OCI-LY1 (cell line): ENCODE data around the gene TJP3.
A peak's percentile ranks its signal among the peaks of the same experiment; 100 is the strongest.
"Not testable (repeated sequence)": the region's sequence is repeated elsewhere in the genome, so short reads cannot be mapped to it uniquely, and the experiment has no call there.

Experiments used
- H2AFZ ChIP-seq: fragments of 200-600 bp; sonication (generic), shearing (Covaris generic); 2 replicates; pipeline ENCODE4 v1.6.0; 2014; ENCODE audit warnings: antibody characterized with exemption, mild to moderate bottlenecking, low read length
- H3F3A ChIP-seq: fragments of 200-600 bp; sonication (generic), shearing (Covaris generic); 2 replicates; pipeline ENCODE4 v1.6.0; 2014; ENCODE audit warnings: mild to moderate bottlenecking, antibody characterized with exemption, low read length, moderate library complexity; ENCODE audit not compliant: insufficient read depth
- H3K27ac ChIP-seq: fragments of 200-600 bp; sonication (generic); 2 replicates; pipeline ENCODE4 v1.5.1; 2014; ENCODE audit warnings: low read length, mixed run types, mild to moderate bottlenecking, low read depth; ENCODE audit not compliant: poor library complexity, severe bottlenecking
- H3K27me3 ChIP-seq: fragments of 200-600 bp; sonication (generic); 2 replicates; pipeline ENCODE4 v1.6.0; 2014; ENCODE audit warnings: antibody characterized with exemption, mild to moderate bottlenecking, low read length, moderate library complexity; ENCODE audit not compliant: insufficient read depth
- H3K36me3 ChIP-seq: fragments of 200-600 bp; sonication (generic); 2 replicates; pipeline ENCODE4 v1.6.1; 2014; ENCODE audit warnings: mild to moderate bottlenecking, antibody characterized with exemption, low read length, moderate library complexity, mixed read lengths; ENCODE audit not compliant: insufficient read depth
- H3K4me1 ChIP-seq: fragments of 200-600 bp; sonication (generic); 2 replicates; pipeline ENCODE4 v1.5.1; 2014; ENCODE audit warnings: mild to moderate bottlenecking, low read length, moderate library complexity; ENCODE audit not compliant: insufficient read depth, severe bottlenecking
- H3K4me2 ChIP-seq: fragments of 200-600 bp; sonication (generic), shearing (Covaris generic); 2 replicates; pipeline ENCODE4 v1.6.1; 2014; ENCODE audit warnings: low read length
- H3K4me3 ChIP-seq: fragments of 200-600 bp; sonication (generic); 2 replicates; pipeline ENCODE4 v1.5.1; 2014; ENCODE audit warnings: low read length, low read depth, mild to moderate bottlenecking, mixed read lengths; ENCODE audit not compliant: poor library complexity, severe bottlenecking
- H3K79me2 ChIP-seq: fragments of 200-600 bp; shearing (Covaris generic); 2 replicates; pipeline ENCODE4 v1.6.1; 2016; ENCODE audit warnings: mixed run types, low read length, mixed read lengths; ENCODE audit not compliant: insufficient read depth
- H3K9ac ChIP-seq: fragments of 200-600 bp; sonication (generic), shearing (Covaris generic); 2 replicates; pipeline ENCODE4 v1.6.1; 2014; ENCODE audit warnings: mild to moderate bottlenecking, low read length, mixed read lengths
- H3K9me2 ChIP-seq: fragments of 200-600 bp; sonication (generic), shearing (Covaris generic); 2 replicates; pipeline ENCODE4 v1.6.1; 2014; ENCODE audit warnings: low read depth, mild to moderate bottlenecking, low read length, mixed read lengths
- H3K9me3 ChIP-seq: fragments of 200-600 bp; shearing (Covaris generic); 2 replicates; pipeline ENCODE4 v1.6.1; 2014; ENCODE audit warnings: low read length, mixed read lengths
- H4K20me1 ChIP-seq: fragments of 200-600 bp; sonication (generic), shearing (Covaris generic); 2 replicates; pipeline ENCODE4 v1.6.0; 2016; ENCODE audit warnings: mild to moderate bottlenecking, low read length; ENCODE audit not compliant: insufficient read depth
- CTCF ChIP-seq: fragments of 200-600 bp; sonication (generic), shearing (Covaris generic); IDR thresholded peaks from 2 replicates; pipeline ENCODE4 v1.5.1; 2017; ENCODE audit warnings: mild to moderate bottlenecking, antibody characterized with exemption, low read length, moderate library complexity, mixed read lengths
- EZH2 ChIP-seq: fragments of 200-600 bp; sonication (generic), shearing (Covaris generic); IDR thresholded peaks from 2 replicates; pipeline ENCODE4 v1.8.0; 2017; ENCODE audit warnings: borderline replicate concordance, mixed run types, mild to moderate bottlenecking, antibody characterized with exemption, low read length, moderate library complexity, mixed read lengths

Gene TJP3

GRCh38 chr19:3663838-3664237 is 44.3 kb upstream of the TJP3 start:
- no peak overlapping the region for H3K4me2 ChIP-seq
- H2AFZ ChIP-seq, result no peak overlapping the region
- no peak overlapping the region for H3K9ac ChIP-seq
- peaks cover 4% of the 10 kb centered on the region; the same call in 1 of the 2 replicates for H3K27me3 ChIP-seq
- H3K27ac ChIP-seq, result no peak overlapping the region
- no peak for TF ChIP-seq CTCF
- peaks cover 23% of the 10 kb centered on the region for H3K4me1 ChIP-seq
- H3K9me2 ChIP-seq, result no peaks in the 10 kb centered on the region
- H3K36me3 ChIP-seq, result no peaks in the 10 kb centered on the region; the same call in 1 of the 2 replicates
- no peaks in the 10 kb centered on the region for H3K79me2 ChIP-seq
- no peaks in the 10 kb centered on the region for H3K9me3 ChIP-seq
- H4K20me1 ChIP-seq, result no peaks in the 10 kb centered on the region
- no peaks in the 10 kb centered on the region for H3F3A ChIP-seq
- no peak overlapping the region for H3K4me3 ChIP-seq

GRCh38 chr19:3664879-3665642 is 43.1 kb upstream of the TJP3 start:
- no peaks in the 10 kb centered on the region for H3K79me2 ChIP-seq
- peak overlapping the region; percentile 12; the same call in 1 of the 2 replicates for H3K9ac ChIP-seq
- no peaks in the 10 kb centered on the region for H4K20me1 ChIP-seq
- peak overlapping the region; percentile 23 for H3K4me3 ChIP-seq
- H3K27ac ChIP-seq, result peak overlapping the region; percentile 38
- H3K4me1 ChIP-seq, result peaks cover 23% of the 10 kb centered on the region
- H3K9me2 ChIP-seq, result no peaks in the 10 kb centered on the region
- no peaks in the 10 kb centered on the region; the same call in 1 of the 2 replicates for H3K36me3 ChIP-seq
- TF ChIP-seq EZH2 (no peak), CTCF (no peak)
- no peaks in the 10 kb centered on the region for H3K9me3 ChIP-seq
- peak overlapping the region; percentile 61; the same call in 1 of the 2 replicates for H3K4me2 ChIP-seq
- no peaks in the 10 kb centered on the region for H3F3A ChIP-seq
- peaks cover 4% of the 10 kb centered on the region; the same call in 1 of the 2 replicates for H3K27me3 ChIP-seq
- no peak overlapping the region for H2AFZ ChIP-seq

DNA sequence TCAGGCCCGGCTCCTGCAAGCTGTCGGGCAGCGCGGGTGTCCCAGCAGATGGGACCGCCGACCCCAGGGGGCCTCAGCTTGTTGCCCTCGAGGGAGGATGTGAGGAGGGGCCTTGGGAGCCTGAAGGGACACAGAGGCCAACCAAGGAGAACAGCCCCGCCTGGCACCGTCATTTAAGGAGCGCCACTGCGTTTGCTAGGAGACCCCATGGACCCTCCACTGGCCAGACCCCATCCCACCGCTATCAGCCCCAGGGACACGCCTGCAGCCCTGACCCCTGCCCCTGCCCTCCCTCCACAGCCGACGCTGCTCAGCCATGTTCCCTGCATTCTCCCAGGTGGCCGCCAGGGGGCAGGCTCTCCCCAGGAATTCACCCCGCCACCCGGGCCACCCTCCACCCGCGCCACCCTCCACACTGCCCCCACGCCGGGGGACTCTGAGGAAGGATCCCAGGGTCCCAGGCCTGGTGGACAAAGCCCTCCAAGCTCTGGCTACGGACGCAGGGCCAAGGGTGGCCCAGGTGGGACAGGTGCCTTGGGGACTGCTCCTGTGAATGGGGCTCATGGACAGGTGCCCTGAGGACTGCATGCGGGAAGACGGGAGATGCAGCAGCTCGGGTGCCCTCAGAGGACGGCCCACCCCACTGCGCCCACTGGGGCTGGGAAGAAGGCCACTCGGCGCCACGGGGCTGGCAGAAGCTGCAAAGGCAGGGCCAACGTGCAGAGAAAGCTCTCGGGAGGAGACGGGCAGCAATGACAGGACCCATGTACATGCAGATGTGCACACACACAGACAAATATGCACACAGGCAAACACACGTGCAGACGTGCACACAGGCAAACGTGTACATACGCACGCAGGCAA is 42.3 kb upstream of the TJP3 start:
- Histone ChIP-seq H3K9me3 (no peaks in the 10 kb centered on the region), H3K36me3 (no peaks in the 10 kb centered on the region; the same call in 1 of the 2 replicates), H3K9me2 (no peaks in the 10 kb centered on the region), H3K4me2 (peak overlapping the region; percentile 61; the same call in 1 of the 2 replicates), H2AFZ (no peak overlapping the region), H3K27me3 (peaks cover 4% of the 10 kb centered on the region), H4K20me1 (no peaks in the 10 kb centered on the region), H3K27ac (peak overlapping the region; percentile 38), H3K79me2 (no peaks in the 10 kb centered on the region), H3K9ac (peak overlapping the region; percentile 12; the same call in 1 of the 2 replicates), H3K4me3 (peak overlapping the region; percentile 23), H3F3A (no peaks in the 10 kb centered on the region), H3K4me1 (peaks cover 20% of the 10 kb centered on the region)
- TF ChIP-seq CTCF, result peak; percentile 93
- TF ChIP-seq EZH2, result no peak

GRCh38 chr19:3666545-3666856 is 41.7 kb upstream of the TJP3 start:
- not testable (repeated sequence) for H3K27ac ChIP-seq, H3K9ac ChIP-seq, H3K4me3 ChIP-seq, H4K20me1 ChIP-seq, H3K79me2 ChIP-seq, H3K36me3 ChIP-seq, H3K27me3 ChIP-seq, H2AFZ ChIP-seq, H3K9me3 ChIP-seq, H3K4me2 ChIP-seq, H3F3A ChIP-seq, H3K9me2 ChIP-seq
- peaks cover 15% of the 10 kb centered on the region for H3K4me1 ChIP-seq
